ENCODE measurements around the gene TNRC6B.

GRCh38 chr22:40285513-40285912, 107.8 kb downstream of the TNRC6B start:
- no peak for TF ChIP-seq CTCF (IDR thresholded peaks at IDR 0.05)
- no peak for TF ChIP-seq EZH2phosphoT487 (IDR thresholded peaks at IDR 0.05)

All from neural progenitor cell (in vitro differentiated cells).